Loucy (cell line): ENCODE results near the gene MAST4.

Experiments used
- H2AFZ ChIP-seq: fragments of 200-600 bp; sonication (generic); 2 replicates; pipeline ENCODE4 v1.6.0; 2016; ENCODE audit warnings: antibody characterized with exemption, mild to moderate bottlenecking, low read length, moderate library complexity
- H3F3A ChIP-seq: fragments of 200-600 bp; 2 replicates; pipeline ENCODE4 v1.6.0; 2016; ENCODE audit warnings: antibody characterized with exemption, low read depth, mild to moderate bottlenecking
- H3K27me3 ChIP-seq: fragments of 200-600 bp; sonication (generic); 2 replicates; pipeline ENCODE4 v1.6.1; 2014; ENCODE audit warnings: low read length, mild to moderate bottlenecking; ENCODE audit not compliant: insufficient read depth, poor library complexity, severe bottlenecking
- H3K36me3 ChIP-seq: fragments of 200-600 bp; sonication (generic); 2 replicates; pipeline ENCODE4 v1.6.1; 2016; ENCODE audit warnings: low read length; ENCODE audit not compliant: insufficient read depth
- H3K4me1 ChIP-seq: fragments of 200-600 bp; sonication (generic); 2 replicates; pipeline ENCODE4 v1.5.1; 2014; ENCODE audit warnings: low read length, mild to moderate bottlenecking; ENCODE audit not compliant: insufficient read depth, poor library complexity, severe bottlenecking
- H3K4me2 ChIP-seq: fragments of 200-600 bp; sonication (generic); 2 replicates; pipeline ENCODE4 v1.6.0; 2014; ENCODE audit warnings: antibody characterized with exemption, low read length, low read depth, mild to moderate bottlenecking; ENCODE audit not compliant: poor library complexity, severe bottlenecking
- H3K4me3 ChIP-seq: fragments of 200-600 bp; sonication (generic); 2 replicates; pipeline ENCODE4 v1.5.1; 2014; ENCODE audit warnings: low read length, mild to moderate bottlenecking, mixed read lengths; ENCODE audit not compliant: poor library complexity, severe bottlenecking
- H3K79me2 ChIP-seq: fragments of 200-600 bp; sonication (generic); 2 replicates; pipeline ENCODE4 v1.6.1; 2014; ENCODE audit warnings: low read length; ENCODE audit not compliant: insufficient read depth
- H3K9ac ChIP-seq: fragments of 200-600 bp; sonication (generic); 2 replicates; pipeline ENCODE4 v1.6.0; 2014; ENCODE audit warnings: mild to moderate bottlenecking, low read depth, low read length, moderate library complexity; ENCODE audit not compliant: poor library complexity, severe bottlenecking
- H3K9me2 ChIP-seq: fragments of 200-600 bp; sonication (generic); replicated peaks from 2 replicates; pipeline ENCODE4 v1.6.1; 2016; ENCODE audit warnings: low read depth, low read length, mixed read lengths
- H3K9me3 ChIP-seq: fragments of 200-600 bp; sonication (generic); 2 replicates; pipeline ENCODE4 v1.6.1; 2014; ENCODE audit warnings: mild to moderate bottlenecking, antibody characterized with exemption, low read length, low read depth; ENCODE audit not compliant: insufficient read depth
- H4K20me1 ChIP-seq: fragments of 200-600 bp; sonication (generic); 2 replicates; pipeline ENCODE4 v1.6.0; 2014; ENCODE audit warnings: antibody characterized with exemption, low read length, mild to moderate bottlenecking; ENCODE audit not compliant: insufficient read depth, poor library complexity, severe bottlenecking
- EZH2phosphoT487 ChIP-seq: fragments of 200-600 bp; IDR thresholded peaks from 2 replicates; pipeline ENCODE4 v1.6.1; 2018; ENCODE audit warnings: antibody characterized with exemption, mild to moderate bottlenecking, moderate library complexity, borderline replicate concordance
- TF ChIP-seq, protein P1 (sequence below): fragments of 200-600 bp; sonication (generic); conservative IDR thresholded peaks from 2 replicates; pipeline ENCODE4 v1.5.1; 2014; ENCODE audit warnings: mild to moderate bottlenecking, antibody characterized with exemption, low read length

Gene MAST4

DNA sequence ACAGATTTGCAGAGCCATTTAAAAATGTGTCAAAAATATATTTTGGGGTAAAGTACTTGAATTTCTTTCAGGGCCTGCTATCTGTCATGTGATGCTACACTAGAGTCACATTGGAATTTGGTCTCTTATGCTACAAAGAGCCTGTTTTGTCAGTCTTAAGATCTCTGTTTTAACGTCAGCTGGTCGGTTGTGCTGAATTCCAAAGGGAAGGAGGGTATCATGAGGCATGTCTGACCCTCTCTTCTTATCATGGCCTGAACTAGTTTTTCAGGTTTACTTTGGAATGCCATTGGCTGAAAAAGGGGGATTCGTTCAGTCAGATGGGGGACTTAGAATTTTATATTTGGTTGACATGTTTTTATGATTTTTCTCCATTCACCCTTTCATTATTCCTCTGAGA, 309.8 kb downstream of the MAST4 start:
- Histone ChIP-seq H3K4me2 (no peak overlapping the region), H3K4me1 (no peaks in the 10 kb centered on the region), H3F3A (no peaks in the 10 kb centered on the region), H2AFZ (no peak overlapping the region), H3K9ac (no peak overlapping the region), H3K36me3 (no peaks in the 10 kb centered on the region), H4K20me1 (no peaks in the 10 kb centered on the region), H3K79me2 (no peaks in the 10 kb centered on the region), H3K4me3 (no peak overlapping the region), H3K9me3 (no peaks in the 10 kb centered on the region), H3K9me2 (no peaks in the 10 kb centered on the region), H3K27me3 (no peaks in the 10 kb centered on the region)
- TF ChIP-seq, protein P1, sequence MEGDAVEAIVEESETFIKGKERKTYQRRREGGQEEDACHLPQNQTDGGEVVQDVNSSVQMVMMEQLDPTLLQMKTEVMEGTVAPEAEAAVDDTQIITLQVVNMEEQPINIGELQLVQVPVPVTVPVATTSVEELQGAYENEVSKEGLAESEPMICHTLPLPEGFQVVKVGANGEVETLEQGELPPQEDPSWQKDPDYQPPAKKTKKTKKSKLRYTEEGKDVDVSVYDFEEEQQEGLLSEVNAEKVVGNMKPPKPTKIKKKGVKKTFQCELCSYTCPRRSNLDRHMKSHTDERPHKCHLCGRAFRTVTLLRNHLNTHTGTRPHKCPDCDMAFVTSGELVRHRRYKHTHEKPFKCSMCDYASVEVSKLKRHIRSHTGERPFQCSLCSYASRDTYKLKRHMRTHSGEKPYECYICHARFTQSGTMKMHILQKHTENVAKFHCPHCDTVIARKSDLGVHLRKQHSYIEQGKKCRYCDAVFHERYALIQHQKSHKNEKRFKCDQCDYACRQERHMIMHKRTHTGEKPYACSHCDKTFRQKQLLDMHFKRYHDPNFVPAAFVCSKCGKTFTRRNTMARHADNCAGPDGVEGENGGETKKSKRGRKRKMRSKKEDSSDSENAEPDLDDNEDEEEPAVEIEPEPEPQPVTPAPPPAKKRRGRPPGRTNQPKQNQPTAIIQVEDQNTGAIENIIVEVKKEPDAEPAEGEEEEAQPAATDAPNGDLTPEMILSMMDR = no peak
- TF ChIP-seq EZH2phosphoT487 = no peak

DNA sequence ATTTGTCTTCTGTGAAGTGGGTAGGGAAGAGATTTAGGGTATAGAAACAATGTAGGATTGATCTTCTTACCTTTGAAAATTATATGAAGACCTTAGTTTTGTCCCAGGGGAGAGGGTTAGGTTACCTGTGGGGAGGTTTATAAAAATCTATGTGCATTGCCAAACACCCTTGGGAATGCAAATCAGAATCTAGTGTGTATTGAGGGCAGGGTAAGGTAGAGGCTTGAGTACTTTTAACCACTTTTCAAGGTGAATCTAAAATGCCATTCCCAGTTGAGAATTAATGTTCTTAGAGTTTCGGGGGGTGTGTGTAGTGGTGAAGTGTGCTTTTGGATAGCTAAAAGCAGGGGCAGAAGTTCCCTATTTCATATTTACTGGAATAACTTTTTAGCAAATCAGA, 312.0 kb downstream of the MAST4 start:
- H2AFZ ChIP-seq = no peak overlapping the region
- H3K36me3 ChIP-seq = no peaks in the 10 kb centered on the region
- no peak overlapping the region for H3K4me3 ChIP-seq
- no peak overlapping the region for H3K9ac ChIP-seq
- no peaks in the 10 kb centered on the region for H3K9me2 ChIP-seq
- no peaks in the 10 kb centered on the region for H3K27me3 ChIP-seq
- H3K4me2 ChIP-seq = no peak overlapping the region
- no peaks in the 10 kb centered on the region for H3K9me3 ChIP-seq
- H4K20me1 ChIP-seq = no peaks in the 10 kb centered on the region
- peaks cover 4% of the 10 kb centered on the region for H3K4me1 ChIP-seq
- no peaks in the 10 kb centered on the region for H3K79me2 ChIP-seq
- no peaks in the 10 kb centered on the region for H3F3A ChIP-seq
- TF ChIP-seq, protein P1 = no peak
- TF ChIP-seq EZH2phosphoT487 = no peak

DNA sequence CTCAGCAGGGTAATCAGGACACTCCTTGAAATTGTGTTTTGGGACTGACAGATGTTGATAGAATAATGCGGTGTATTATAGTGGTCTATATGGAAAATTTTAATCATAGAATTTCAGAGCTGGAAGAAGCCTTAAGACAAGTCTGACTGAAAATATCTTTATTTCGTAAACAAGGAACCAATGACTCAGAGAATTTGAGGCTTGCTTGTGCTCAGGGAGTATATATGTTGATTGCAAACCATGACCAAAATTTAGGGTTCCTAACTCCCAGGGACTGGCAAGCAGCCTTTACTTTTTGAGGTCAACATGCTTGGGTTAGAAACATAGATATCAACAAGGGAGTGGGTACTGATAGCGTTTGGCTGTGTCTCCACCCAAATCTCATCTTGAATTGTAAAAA, 313.2 kb downstream of the MAST4 start:
- Histone ChIP-seq H3K4me3 (no peak overlapping the region), H2AFZ (no peak overlapping the region), H3K4me2 (no peak overlapping the region), H4K20me1 (no peaks in the 10 kb centered on the region), H3K79me2 (no peaks in the 10 kb centered on the region), H3K9me3 (no peaks in the 10 kb centered on the region), H3K4me1 (peaks cover 4% of the 10 kb centered on the region), H3K9me2 (no peaks in the 10 kb centered on the region), H3K27me3 (no peaks in the 10 kb centered on the region), H3K36me3 (no peaks in the 10 kb centered on the region), H3K9ac (no peak overlapping the region), H3F3A (no peaks in the 10 kb centered on the region)
- no peak for TF ChIP-seq EZH2phosphoT487
- TF ChIP-seq, protein P1 = no peak
